Astrocyte (in vitro differentiated cells and primary cell): ENCODE measurements around the gene EXD3.

Experiments
- CTCF ChIP-seq: IDR thresholded peaks from 2 replicates; pipeline ENCODE4 v1.5.1; 2011; ENCODE audit warnings: low read depth, mild to moderate bottlenecking, inconsistent platforms, low read length, moderate library complexity; ENCODE audit not compliant: insufficient read depth
- EZH2 ChIP-seq: IDR thresholded peaks from 2 replicates; pipeline ENCODE4 v1.6.1; 2012; ENCODE audit warnings: mild to moderate bottlenecking, low read length, inconsistent platforms; ENCODE audit not compliant: insufficient read depth

- TF ChIP-seq CTCF = no peak
- no peak for TF ChIP-seq EZH2
Observed at GRCh38 chr9:137409515-137409914, 13.4 kb downstream of the EXD3 start.
